EH (cell line): Measurements from ENCODE around the gene MAML1.
A peak's percentile ranks its signal among the peaks of the same experiment; 100 is the strongest.

ENCODE experiments used
- DNase-seq: peaks from one replicate; pipeline ENCODE4 v3.0.0-alpha.2; 2015; ENCODE audit warnings: low read depth

MAML1 gene

GRCh38 chr5:179824745-179825112, 92.1 kb downstream of the MAML1 start:
- DNase-seq = no peak

GRCh38 chr5:179825655-179826182, 93.1 kb downstream of the MAML1 start:
- DNase-seq = peak; percentile 20
